Measurements from ENCODE around the gene UBN1.

Gene UBN1

DNA sequence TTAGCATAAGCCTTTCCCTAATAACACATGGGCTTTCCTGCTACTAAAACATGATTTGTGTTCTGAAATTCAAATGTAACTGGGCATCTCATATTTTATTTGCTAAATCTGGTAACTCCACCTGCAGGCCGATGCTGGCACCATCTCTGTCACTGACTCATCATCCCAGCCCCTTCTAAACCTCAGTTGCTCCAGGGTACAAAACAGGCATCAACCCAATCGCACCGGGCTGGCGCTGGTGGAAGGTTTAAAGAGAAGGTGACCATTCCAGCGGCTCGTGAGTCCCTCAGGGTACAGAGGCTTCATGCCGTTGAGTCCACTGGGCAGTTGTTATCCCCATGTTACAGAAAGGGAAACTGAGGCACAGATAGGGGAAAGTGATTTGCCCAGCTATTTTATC lies 62.5 kb downstream of the UBN1 start:
- H3K27ac ChIP-seq (ENCODE audit: low read length), result no peak overlapping the region
- H3K9ac ChIP-seq (ENCODE audit: low read length in 2 of 2), result no peak overlapping the region
- H3K36me3 ChIP-seq (ENCODE audit: control insufficient read depth in 2 of 2, insufficient read depth in 2 of 2, low read length in 2 of 2), result no peaks in the 10 kb centered on the region
- no peaks in the 10 kb centered on the region for H3K9me3 ChIP-seq (ENCODE audit: control insufficient read depth in 2 of 2, low read length in 2 of 2)
- no peaks in the 10 kb centered on the region for H3K27me3 ChIP-seq (ENCODE audit: control insufficient read depth in 1 of 2, insufficient read depth in 2 of 2, low read length in 2 of 2)
- no peak overlapping the region for H3K4me3 ChIP-seq (ENCODE audit: low read length in 2 of 2)
- H3K4me1 ChIP-seq (ENCODE audit: control insufficient read depth, insufficient read depth, low read length), result no peaks in the 10 kb centered on the region

DNA sequence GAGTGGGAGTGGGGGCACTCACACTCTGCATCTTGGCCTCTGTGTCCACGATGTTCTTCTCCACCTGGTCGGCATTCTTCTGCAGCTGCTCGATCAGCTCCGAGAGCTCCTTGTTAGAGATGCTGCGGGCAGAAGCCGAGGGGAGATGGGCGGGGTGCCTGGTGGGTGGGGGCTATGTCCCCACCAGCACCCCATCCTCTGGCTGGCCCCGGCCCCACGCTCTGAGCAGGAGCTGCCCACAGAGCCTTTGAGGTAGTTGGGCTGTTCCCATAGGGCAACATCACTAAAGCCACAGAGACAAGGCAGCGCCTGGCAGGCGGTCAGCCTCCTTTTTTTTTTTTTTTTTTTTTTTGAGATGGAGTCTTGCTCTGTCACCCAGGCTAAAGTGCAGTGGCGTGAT lies 63.5 kb downstream of the UBN1 start:
- Histone ChIP-seq H3K36me3 (ENCODE audit: control insufficient read depth in 2 of 2, insufficient read depth in 2 of 2, low read length in 2 of 2) (no peaks in the 10 kb centered on the region), H3K4me1 (ENCODE audit: control insufficient read depth, insufficient read depth, low read length) (peaks cover 3% of the 10 kb centered on the region), H3K27ac (ENCODE audit: low read length) (no peak overlapping the region), H3K27me3 (ENCODE audit: control insufficient read depth in 1 of 2, insufficient read depth in 2 of 2, low read length in 2 of 2) (no peaks in the 10 kb centered on the region), H3K9ac (ENCODE audit: low read length in 2 of 2) (no peak overlapping the region), H3K4me3 (ENCODE audit: low read length in 2 of 2) (no peak overlapping the region), H3K9me3 (ENCODE audit: control insufficient read depth in 2 of 2, low read length in 2 of 2) (no peaks in the 10 kb centered on the region)

DNA sequence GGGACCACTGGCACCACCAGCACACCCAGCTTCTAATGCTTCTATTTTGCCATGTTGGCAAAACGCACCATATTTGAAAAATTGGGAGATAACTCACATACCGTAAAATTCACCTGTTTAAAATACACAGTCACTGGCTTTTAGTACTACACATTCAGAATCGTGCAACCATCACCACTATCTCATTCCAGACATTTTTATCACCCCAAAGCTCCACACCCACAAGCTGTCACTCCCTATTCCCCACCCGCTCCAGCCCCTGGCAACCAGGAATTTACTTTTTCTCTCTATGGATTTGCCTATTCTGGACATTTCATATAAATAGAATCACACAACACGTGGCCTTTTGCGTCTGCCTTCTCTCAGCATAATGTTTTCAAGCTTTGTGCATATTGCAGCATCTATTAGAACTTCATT lies 64.7 kb downstream of the UBN1 start:
- Histone ChIP-seq H3K9me3 (ENCODE audit: control insufficient read depth in 2 of 2, low read length in 2 of 2) (no peaks in the 10 kb centered on the region), H3K27me3 (ENCODE audit: control insufficient read depth in 1 of 2, insufficient read depth in 2 of 2, low read length in 2 of 2) (no peaks in the 10 kb centered on the region), H3K9ac (ENCODE audit: low read length in 2 of 2) (no peak overlapping the region), H3K4me1 (ENCODE audit: control insufficient read depth, insufficient read depth, low read length) (peaks cover 3% of the 10 kb centered on the region), H3K4me3 (ENCODE audit: low read length in 2 of 2) (no peak overlapping the region), H3K27ac (ENCODE audit: low read length) (no peak overlapping the region), H3K36me3 (ENCODE audit: control insufficient read depth in 2 of 2, insufficient read depth in 2 of 2, low read length in 2 of 2) (no peaks in the 10 kb centered on the region)

DNA sequence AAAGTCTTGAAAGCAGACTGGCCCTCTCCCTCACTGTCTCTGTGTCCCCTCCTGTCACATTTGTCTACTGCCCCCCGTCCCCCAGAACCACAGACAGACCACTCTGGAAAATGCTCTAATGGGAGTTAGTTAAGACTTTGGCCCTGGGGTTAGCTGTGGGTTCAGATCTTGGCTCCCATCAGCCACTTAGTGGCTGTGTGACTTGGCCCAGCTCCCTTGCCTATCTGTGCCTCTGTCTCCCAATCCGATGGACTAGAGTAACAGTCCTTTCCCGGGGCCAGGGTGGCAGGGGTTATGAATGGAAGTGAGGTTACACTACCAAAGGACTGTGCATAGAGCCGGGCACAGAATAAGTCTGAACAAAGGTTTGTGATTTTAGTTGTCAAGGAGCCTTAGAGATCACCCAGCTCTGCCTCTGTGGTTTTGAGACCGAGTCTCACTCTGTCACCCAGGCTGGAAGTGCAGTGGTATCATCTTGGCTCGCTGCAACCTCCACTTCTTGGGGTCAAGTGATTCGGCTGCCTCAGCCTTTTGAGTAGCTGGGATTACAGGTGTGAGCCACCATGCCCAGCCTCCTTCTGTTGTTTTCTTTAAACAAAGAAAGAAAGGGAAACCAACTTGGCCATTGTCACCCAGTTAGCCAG lies 66.0 kb downstream of the UBN1 start:
- no peak overlapping the region for H3K9ac ChIP-seq (ENCODE audit: low read length in 2 of 2)
- no peak overlapping the region for H3K4me3 ChIP-seq (ENCODE audit: low read length in 2 of 2)
- H3K4me1 ChIP-seq (ENCODE audit: control insufficient read depth, insufficient read depth, low read length), result peaks cover 3% of the 10 kb centered on the region
- no peaks in the 10 kb centered on the region for H3K9me3 ChIP-seq (ENCODE audit: control insufficient read depth in 2 of 2, low read length in 2 of 2)
- H3K27me3 ChIP-seq (ENCODE audit: control insufficient read depth in 1 of 2, insufficient read depth in 2 of 2, low read length in 2 of 2), result no peaks in the 10 kb centered on the region
- no peak overlapping the region for H3K27ac ChIP-seq (ENCODE audit: low read length)
- H3K36me3 ChIP-seq (ENCODE audit: control insufficient read depth in 2 of 2, insufficient read depth in 2 of 2, low read length in 2 of 2), result no peaks in the 10 kb centered on the region

DNA sequence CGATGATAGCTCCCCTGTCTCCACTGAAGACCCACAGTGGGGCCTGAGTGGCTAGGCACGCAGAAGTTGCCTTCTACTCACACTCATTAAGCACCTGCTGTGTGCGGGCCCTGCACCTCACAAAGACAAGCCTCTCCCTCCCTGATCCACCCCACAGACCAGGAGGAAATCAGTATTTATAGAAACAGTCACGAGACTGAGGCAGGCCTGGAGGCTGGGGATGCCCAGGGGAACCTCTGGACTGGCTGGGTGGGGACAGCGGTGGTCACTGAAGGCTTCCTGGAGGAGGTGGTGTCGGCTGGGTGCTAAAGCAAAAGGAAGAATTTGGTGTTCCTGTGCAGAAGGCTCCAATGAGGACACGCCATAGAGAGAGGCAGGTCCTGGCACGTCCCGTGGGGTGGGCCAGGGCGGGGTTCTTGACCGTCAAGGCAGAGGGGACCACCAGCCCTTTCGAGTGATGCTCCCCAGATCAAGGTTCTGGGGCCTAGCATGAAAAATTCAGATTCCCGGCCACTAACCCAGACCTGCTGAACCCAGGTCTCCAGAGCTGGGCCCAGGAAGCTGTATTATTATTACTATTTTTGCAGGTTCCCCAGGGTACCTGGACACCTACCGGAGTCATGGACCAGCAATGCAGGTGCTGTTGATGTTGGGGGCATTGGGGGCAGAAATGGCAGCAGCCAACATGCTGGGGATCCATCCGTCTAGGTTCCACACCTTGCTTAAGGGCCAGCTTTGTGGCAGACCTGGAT lies 66.7 kb downstream of the UBN1 start:
- Histone ChIP-seq H3K27ac (ENCODE audit: low read length) (no peak overlapping the region), H3K27me3 (ENCODE audit: control insufficient read depth in 1 of 2, insufficient read depth in 2 of 2, low read length in 2 of 2) (no peaks in the 10 kb centered on the region), H3K9me3 (ENCODE audit: control insufficient read depth in 2 of 2, low read length in 2 of 2) (no peaks in the 10 kb centered on the region), H3K4me1 (ENCODE audit: control insufficient read depth, insufficient read depth, low read length) (peaks cover 3% of the 10 kb centered on the region), H3K4me3 (ENCODE audit: low read length in 2 of 2) (no peak overlapping the region), H3K36me3 (ENCODE audit: control insufficient read depth in 2 of 2, insufficient read depth in 2 of 2, low read length in 2 of 2) (no peaks in the 10 kb centered on the region), H3K9ac (ENCODE audit: low read length in 2 of 2) (no peak overlapping the region)

DNA sequence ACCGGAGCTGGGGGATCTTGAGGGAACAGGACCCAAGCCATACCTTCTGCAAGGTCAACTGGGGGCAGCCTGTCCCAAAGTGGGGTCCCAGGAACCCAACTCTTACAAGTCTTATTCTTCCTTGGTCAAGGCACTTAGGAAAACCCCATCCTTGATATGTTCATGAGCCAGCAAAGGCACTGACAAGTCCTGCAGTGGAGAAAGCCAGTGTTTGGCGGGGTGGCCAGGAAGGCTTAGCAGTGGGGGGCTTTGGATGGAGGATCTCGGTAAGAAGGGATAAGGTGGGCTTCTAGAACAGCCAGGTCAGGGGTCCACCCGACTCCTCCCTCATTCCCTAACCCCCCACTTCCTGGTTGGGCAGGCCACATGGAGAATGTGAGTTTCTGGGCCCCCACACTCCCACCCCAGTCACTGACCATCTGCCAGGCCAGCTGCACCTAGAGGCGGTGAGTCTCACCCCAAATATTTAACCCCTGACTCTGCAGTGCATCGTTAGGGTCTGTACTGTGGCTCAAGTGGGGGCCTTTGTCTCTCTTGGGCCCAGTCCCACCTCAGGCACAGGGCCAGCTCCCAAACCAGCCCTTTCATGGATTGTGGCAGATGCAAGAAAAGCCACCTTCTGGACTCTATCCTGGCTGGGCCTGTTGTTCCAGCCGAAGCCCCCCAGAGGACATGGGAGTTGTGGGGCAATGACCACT lies 67.4 kb downstream of the UBN1 start:
- H3K27ac ChIP-seq (ENCODE audit: low read length), result no peak overlapping the region
- H3K4me1 ChIP-seq (ENCODE audit: control insufficient read depth, insufficient read depth, low read length), result peaks cover 3% of the 10 kb centered on the region
- H3K4me3 ChIP-seq (ENCODE audit: low read length in 2 of 2), result no peak overlapping the region
- no peaks in the 10 kb centered on the region for H3K36me3 ChIP-seq (ENCODE audit: control insufficient read depth in 2 of 2, insufficient read depth in 2 of 2, low read length in 2 of 2)
- H3K27me3 ChIP-seq (ENCODE audit: control insufficient read depth in 1 of 2, insufficient read depth in 2 of 2, low read length in 2 of 2), result no peaks in the 10 kb centered on the region
- no peak overlapping the region for H3K9ac ChIP-seq (ENCODE audit: low read length in 2 of 2)
- H3K9me3 ChIP-seq (ENCODE audit: control insufficient read depth in 2 of 2, low read length in 2 of 2), result no peaks in the 10 kb centered on the region

DNA sequence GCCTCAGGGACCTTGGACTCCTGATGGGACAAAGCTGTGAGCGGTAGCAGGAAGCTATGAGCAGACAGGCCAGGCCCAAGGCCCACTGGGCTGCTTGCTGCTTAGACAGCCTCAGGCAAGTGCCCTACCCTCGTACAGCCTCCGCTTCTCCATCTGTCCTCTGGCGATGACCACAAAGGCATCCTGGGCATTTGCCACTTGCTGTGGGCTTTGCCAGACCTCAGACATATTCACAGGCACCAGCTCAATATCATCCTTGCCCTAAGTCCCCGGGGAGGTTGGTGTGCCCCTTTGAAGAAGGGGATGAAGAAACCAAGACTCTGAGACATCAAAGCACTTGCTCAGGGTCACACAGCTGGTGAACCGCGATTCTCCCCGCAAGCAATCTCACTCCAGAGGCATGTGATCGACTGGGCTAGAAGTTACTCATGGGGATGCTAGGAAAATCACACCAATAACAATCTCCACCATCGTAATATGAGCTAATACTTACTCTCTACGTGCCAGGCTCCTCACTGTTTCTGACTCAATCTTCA lies 68.0 kb downstream of the UBN1 start:
- H3K9me3 ChIP-seq (ENCODE audit: control insufficient read depth in 2 of 2, low read length in 2 of 2), result no peaks in the 10 kb centered on the region
- H3K9ac ChIP-seq (ENCODE audit: low read length in 2 of 2), result no peak overlapping the region
- no peaks in the 10 kb centered on the region for H3K36me3 ChIP-seq (ENCODE audit: control insufficient read depth in 2 of 2, insufficient read depth in 2 of 2, low read length in 2 of 2)
- no peak overlapping the region for H3K4me3 ChIP-seq (ENCODE audit: low read length in 2 of 2)
- peaks cover 3% of the 10 kb centered on the region for H3K4me1 ChIP-seq (ENCODE audit: control insufficient read depth, insufficient read depth, low read length)
- H3K27me3 ChIP-seq (ENCODE audit: control insufficient read depth in 1 of 2, insufficient read depth in 2 of 2, low read length in 2 of 2), result no peaks in the 10 kb centered on the region
- no peak overlapping the region for H3K27ac ChIP-seq (ENCODE audit: low read length)

DNA sequence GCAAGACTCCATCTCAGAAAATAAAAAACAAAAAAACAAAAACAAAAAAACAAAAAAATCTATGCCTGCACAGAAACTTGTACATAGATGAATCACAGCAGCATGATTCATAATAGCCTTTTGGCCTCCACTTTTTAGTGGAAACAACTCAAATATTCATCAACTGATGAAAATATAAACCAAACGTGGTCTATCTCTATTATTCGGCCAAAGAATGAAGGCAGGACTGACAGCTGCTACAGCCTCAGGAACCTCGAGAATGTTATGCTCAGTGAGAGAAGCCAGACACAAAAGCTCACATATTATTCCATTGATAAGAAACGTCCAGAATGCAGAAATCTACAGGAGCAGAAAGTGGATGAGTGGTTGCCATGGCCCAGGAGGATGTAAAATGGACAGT lies 69.8 kb downstream of the UBN1 start:
- H3K27me3 ChIP-seq (ENCODE audit: control insufficient read depth in 1 of 2, insufficient read depth in 2 of 2, low read length in 2 of 2), result no peaks in the 10 kb centered on the region
- no peak overlapping the region for H3K9ac ChIP-seq (ENCODE audit: low read length in 2 of 2)
- H3K4me1 ChIP-seq (ENCODE audit: control insufficient read depth, insufficient read depth, low read length), result peaks cover 3% of the 10 kb centered on the region
- no peak overlapping the region for H3K27ac ChIP-seq (ENCODE audit: low read length)
- H3K9me3 ChIP-seq (ENCODE audit: control insufficient read depth in 2 of 2, low read length in 2 of 2), result no peaks in the 10 kb centered on the region
- H3K36me3 ChIP-seq (ENCODE audit: control insufficient read depth in 2 of 2, insufficient read depth in 2 of 2, low read length in 2 of 2), result no peaks in the 10 kb centered on the region
- no peak overlapping the region for H3K4me3 ChIP-seq (ENCODE audit: low read length in 2 of 2)

DNA sequence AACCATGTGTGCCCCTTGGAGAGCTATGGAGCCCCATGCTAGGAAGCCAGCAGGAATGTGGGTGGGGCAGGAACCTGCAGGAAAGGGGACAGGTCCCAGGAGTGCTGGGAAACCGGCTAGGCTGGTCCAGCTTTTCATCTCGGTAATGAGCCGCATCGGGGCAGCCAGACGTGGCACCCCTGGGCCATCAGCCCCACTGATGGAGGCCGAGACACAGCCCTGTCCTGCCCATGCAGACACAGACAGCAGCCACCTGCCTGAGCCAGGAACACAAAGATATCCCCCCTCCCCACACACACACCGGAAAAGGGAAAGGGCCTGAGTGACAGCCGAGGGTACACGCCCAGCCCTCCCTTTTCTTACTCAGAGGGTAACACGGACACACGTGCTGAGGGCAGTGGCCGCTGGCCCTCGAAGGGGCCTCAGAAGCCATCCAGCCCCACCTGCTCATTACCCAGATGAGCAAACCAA lies 71.5 kb downstream of the UBN1 start:
- no peak overlapping the region for H3K9ac ChIP-seq (ENCODE audit: low read length in 2 of 2)
- H3K27ac ChIP-seq (ENCODE audit: low read length), result no peak overlapping the region
- H3K4me3 ChIP-seq (ENCODE audit: low read length in 2 of 2), result no peak overlapping the region
- no peaks in the 10 kb centered on the region for H3K36me3 ChIP-seq (ENCODE audit: control insufficient read depth in 2 of 2, insufficient read depth in 2 of 2, low read length in 2 of 2)
- no peaks in the 10 kb centered on the region for H3K27me3 ChIP-seq (ENCODE audit: control insufficient read depth in 1 of 2, insufficient read depth in 2 of 2, low read length in 2 of 2)
- peaks cover 3% of the 10 kb centered on the region for H3K4me1 ChIP-seq (ENCODE audit: control insufficient read depth, insufficient read depth, low read length)
- no peaks in the 10 kb centered on the region for H3K9me3 ChIP-seq (ENCODE audit: control insufficient read depth in 2 of 2, low read length in 2 of 2)

DNA sequence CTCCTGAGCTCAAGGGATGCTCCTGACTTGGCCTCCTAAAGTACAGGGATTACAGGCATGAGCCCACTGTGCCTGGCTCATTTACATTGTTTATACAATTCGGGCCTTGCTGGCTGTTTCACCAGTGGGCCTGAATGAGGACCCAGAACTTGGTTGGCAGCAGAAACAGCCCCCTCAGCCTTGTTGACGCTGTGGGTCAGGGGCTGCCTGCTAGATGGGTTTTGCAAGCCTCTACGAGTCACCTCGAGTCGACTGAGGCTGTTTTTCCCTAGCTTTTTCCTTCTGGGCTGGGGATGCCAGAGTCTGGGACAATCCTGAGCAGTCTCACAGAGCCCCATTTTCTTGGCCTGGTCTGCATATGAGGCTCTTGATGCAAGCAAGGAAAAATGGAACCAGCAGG lies 73.5 kb downstream of the UBN1 start:
- H3K27me3 ChIP-seq (ENCODE audit: control insufficient read depth in 1 of 2, insufficient read depth in 2 of 2, low read length in 2 of 2), result no peaks in the 10 kb centered on the region
- H3K4me1 ChIP-seq (ENCODE audit: control insufficient read depth, insufficient read depth, low read length), result peaks cover 4% of the 10 kb centered on the region
- H3K9me3 ChIP-seq (ENCODE audit: control insufficient read depth in 2 of 2, low read length in 2 of 2), result no peaks in the 10 kb centered on the region
- no peak overlapping the region for H3K9ac ChIP-seq (ENCODE audit: low read length in 2 of 2)
- H3K27ac ChIP-seq (ENCODE audit: low read length), result no peak overlapping the region
- H3K4me3 ChIP-seq (ENCODE audit: low read length in 2 of 2), result no peak overlapping the region
- H3K36me3 ChIP-seq (ENCODE audit: control insufficient read depth in 2 of 2, insufficient read depth in 2 of 2, low read length in 2 of 2), result no peaks in the 10 kb centered on the region
